Thymus (tissue), 14 donors: ENCODE measurements around the gene TXN2. TPM values are rescaled to one million over a fixed set of nuclear protein-coding genes. Genes with fewer than 3 reads are reported as not detected.
"Not testable (repeated sequence)": the region's sequence is repeated elsewhere in the genome, so short reads cannot be mapped to it uniquely, and the experiment has no call there.

Source experiments
- DNase-seq, 9 donors: peaks; one replicate each; pipeline ENCODE4 v3.0.0-alpha.2; 2013; ENCODE audit warnings: low spot score in 9 of 9, low read depth in 6 of 9, missing footprints in 1 of 9
- H3K27ac ChIP-seq, 2 donors: one replicate each; pipeline ENCODE4 v1.5.1; 2013; ENCODE audit warnings: control low read depth in 1 of 2, low read depth in 1 of 2, low read length in 1 of 2, mild to moderate bottlenecking in 1 of 2, moderate library complexity in 1 of 2
- H3K27me3 ChIP-seq, 2 donors: one replicate each; pipeline ENCODE4 v1.5.1; 2013; ENCODE audit warnings: low read length in 1 of 2; ENCODE audit not compliant: control insufficient read depth in 2 of 2, insufficient read depth in 1 of 2
- H3K36me3 ChIP-seq, 2 donors: one replicate each; pipeline ENCODE4 v1.5.1; 2013; ENCODE audit warnings: low read length in 1 of 2, mild to moderate bottlenecking in 1 of 2, moderate library complexity in 1 of 2; ENCODE audit not compliant: control insufficient read depth in 2 of 2, insufficient read depth in 2 of 2
- H3K4me1 ChIP-seq, 2 donors: one replicate each; pipeline ENCODE4 v1.5.1; 2013; ENCODE audit warnings: low read length in 2 of 2; ENCODE audit not compliant: control insufficient read depth in 2 of 2, insufficient read depth in 2 of 2
- H3K4me3 ChIP-seq, 2 donors: one replicate each; pipeline ENCODE4 v1.5.1; 2013; ENCODE audit warnings: low read length in 2 of 2, control low read depth in 1 of 2, mild to moderate bottlenecking in 1 of 2
- H3K9me3 ChIP-seq, 2 donors: one replicate each; pipeline ENCODE4 v1.5.1; 2013; ENCODE audit warnings: low read length in 1 of 2, mild to moderate bottlenecking in 1 of 2; ENCODE audit not compliant: control insufficient read depth in 2 of 2, insufficient read depth in 1 of 2
- WGBS: extraction: QIAGEN DNeasy Blood & Tissue Kit; methylation state at CpG from one replicate; pipeline ENCODE4 v1.1.7; 2013; 5-methylcytosine and 5-hydroxymethylcytosine counted together
- long read RNA-seq, 10 donors: transcript quantifications; one replicate each; lab custom pipeline, GENCODE V29; 2026
- polyA plus RNA-seq: library from polyadenylated mRNA; stranded (reverse); fragments of 200-250 nt; gene quantifications from one replicate; pipeline ENCODE4 v1.2.3, GENCODE V29; 2013
- total RNA-seq: library from RNA; stranded (reverse); fragments of 120-200 nt; gene quantifications from one replicate; pipeline ENCODE4 v1.2.4, GENCODE V29; 2013
- donor health status: healthy.

TXN2 gene
- total RNA-seq (40.7 TPM), polyA plus RNA-seq (68.7 TPM)
- long read RNA-seq, donor 1, partial matches to known transcripts: 0 of 2 reads
- long read RNA-seq, donor 1, other reads (novel, unspliced or antisense): 0 of 2 reads
- long read RNA-seq, donor 2, transcript TXN2-201 (4 exons, 1,736 nt): major isoform, 52 of 76 reads
- long read RNA-seq, donor 2, partial matches to known transcripts: 12 of 76 reads
- long read RNA-seq, donor 2, other reads (novel, unspliced or antisense): 5 of 76 reads
- long read RNA-seq, donor 3, transcript TXN2-201 (4 exons, 1,736 nt): major isoform, 54 of 114 reads
- long read RNA-seq, donor 3, transcript TXN2-204 (4 exons, 1,280 nt): minor isoform, 8 of 114 reads
- long read RNA-seq, donor 3, partial matches to known transcripts: 45 of 114 reads
- long read RNA-seq, donor 3, other reads (novel, unspliced or antisense): 5 of 114 reads
- long read RNA-seq, donor 4, transcript TXN2-201 (4 exons, 1,736 nt): major isoform, 19 of 21 reads
- long read RNA-seq, donor 4, partial matches to known transcripts: 0 of 21 reads
- long read RNA-seq, donor 4, other reads (novel, unspliced or antisense): 0 of 21 reads
- long read RNA-seq, donor 5, transcript TXN2-204 (4 exons, 1,280 nt): minor isoform, 7 of 135 reads
- long read RNA-seq, donor 5, transcript TXN2-201 (4 exons, 1,736 nt): major isoform, 80 of 135 reads
- long read RNA-seq, donor 5, partial matches to known transcripts: 44 of 135 reads
- long read RNA-seq, donor 5, other reads (novel, unspliced or antisense): 0 of 135 reads
- long read RNA-seq, donor 6, transcript TXN2-201 (4 exons, 1,736 nt): major isoform, 41 of 50 reads
- long read RNA-seq, donor 6, partial matches to known transcripts: 7 of 50 reads
- long read RNA-seq, donor 6, other reads (novel, unspliced or antisense): 0 of 50 reads
- long read RNA-seq, donor 7, transcript TXN2-201 (4 exons, 1,736 nt): major isoform, 48 of 60 reads
- long read RNA-seq, donor 7, partial matches to known transcripts: 10 of 60 reads
- long read RNA-seq, donor 7, other reads (novel, unspliced or antisense): 0 of 60 reads
- long read RNA-seq, donor 8, transcript TXN2-201 (4 exons, 1,736 nt): major isoform, 26 of 29 reads
- long read RNA-seq, donor 8, partial matches to known transcripts: 0 of 29 reads
- long read RNA-seq, donor 8, other reads (novel, unspliced or antisense): 0 of 29 reads
- long read RNA-seq, donor 9, transcript TXN2-201 (4 exons, 1,736 nt): major isoform, 20 of 32 reads
- long read RNA-seq, donor 9, partial matches to known transcripts: 7 of 32 reads
- long read RNA-seq, donor 9, other reads (novel, unspliced or antisense): 0 of 32 reads
- long read RNA-seq, donor 10, transcript TXN2-201 (4 exons, 1,736 nt): major isoform, 44 of 57 reads
- long read RNA-seq, donor 10, partial matches to known transcripts: 9 of 57 reads
- long read RNA-seq, donor 10, other reads (novel, unspliced or antisense): 0 of 57 reads

DNA sequence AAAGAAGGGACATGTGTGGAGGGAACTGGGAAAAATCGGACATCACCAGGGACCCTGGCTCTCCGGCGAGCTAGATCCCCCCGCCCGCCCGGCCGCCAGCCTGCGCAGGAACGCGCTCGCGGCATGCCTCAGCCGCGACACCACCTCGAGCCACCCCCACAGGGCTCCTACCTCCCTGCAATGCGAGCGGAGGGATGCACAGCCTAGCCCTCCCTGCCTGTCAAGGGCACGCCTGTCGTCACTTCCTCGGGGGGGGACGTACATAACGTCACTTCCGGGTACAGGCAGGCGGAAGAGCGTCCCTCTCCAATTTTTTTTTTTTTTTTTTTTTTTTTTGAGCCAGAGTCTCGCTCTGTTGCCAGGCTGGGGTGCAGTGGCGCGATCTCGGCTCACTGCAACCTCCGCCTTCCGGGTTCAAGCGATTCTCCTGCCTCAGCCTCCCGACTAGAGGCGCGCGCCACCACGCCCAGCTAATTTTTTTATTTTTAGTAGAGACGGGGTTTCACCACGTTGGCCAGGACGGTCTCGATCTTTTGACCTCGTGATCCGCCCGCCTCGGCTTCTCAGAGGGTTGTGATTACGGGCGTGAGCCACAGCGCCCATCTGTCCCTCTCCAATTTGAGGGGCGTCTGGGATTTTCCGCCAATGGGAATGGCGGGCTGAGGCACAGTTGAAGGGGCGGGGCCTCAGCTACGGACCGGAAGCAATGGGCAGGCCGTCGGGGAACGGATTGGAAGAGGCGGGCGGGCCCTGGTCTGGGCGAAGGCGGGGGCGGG is at the start of gene TXN2:
TSS of gene TXN2 (minus strand) at position 248 of the 776 bp plus-strand sequence. CDS start 803 bp downstream, outside the sequence.
- H3K9me3 ChIP-seq: peaks cover 0 to 4% of the 10 kb centered on the region in 2 donors
- under 1% methylated on average over 62 of the region's 62 CpGs for WGBS
- peaks cover 5 to 15% of the 10 kb centered on the region in 2 donors for H3K4me1 ChIP-seq

GRCh38 chr22:36528795-36529751 is 47.6 kb upstream of the TXN2 start, which contains the start of gene EIF3D:
Gene EIF3D (minus strand): TSS chr22:36529166. CDS start chr22:36526121, 3,045 bp downstream.
- Histone ChIP-seq H3K4me1 (peaks cover 10 to 17% of the 10 kb centered on the region in 2 donors), H3K27me3 (no peaks in the 10 kb centered on the region), H3K36me3 (peaks cover 26 to 31% of the 10 kb centered on the region in 2 donors), H3K4me3 (peak within 1 kb of the TSS; percentile 77 to 93), H3K27ac (peak within 1 kb of the TSS; percentile 94 to 100), H3K9me3 (peaks cover 0 to 4% of the 10 kb centered on the region in 2 donors)
- under 1% methylated on average over 82 of the region's 82 CpGs for WGBS
- DNase-seq: peak; percentile 98 to 100 (median 99)

More for the DNA sequence above, at the start of gene TXN2:
- H3K36me3 ChIP-seq: peaks cover 16 to 31% of the 10 kb centered on the region in 2 donors
- DNase-seq: peak; percentile 91 to 98 (median 95)
- H3K27me3 ChIP-seq: peaks cover 0 to 2% of the 10 kb centered on the region in 2 donors
- peak within 1 kb of the TSS; percentile 63 to 66 for H3K4me3 ChIP-seq
- H3K27ac ChIP-seq: peak within 1 kb of the TSS; percentile 99

DNA sequence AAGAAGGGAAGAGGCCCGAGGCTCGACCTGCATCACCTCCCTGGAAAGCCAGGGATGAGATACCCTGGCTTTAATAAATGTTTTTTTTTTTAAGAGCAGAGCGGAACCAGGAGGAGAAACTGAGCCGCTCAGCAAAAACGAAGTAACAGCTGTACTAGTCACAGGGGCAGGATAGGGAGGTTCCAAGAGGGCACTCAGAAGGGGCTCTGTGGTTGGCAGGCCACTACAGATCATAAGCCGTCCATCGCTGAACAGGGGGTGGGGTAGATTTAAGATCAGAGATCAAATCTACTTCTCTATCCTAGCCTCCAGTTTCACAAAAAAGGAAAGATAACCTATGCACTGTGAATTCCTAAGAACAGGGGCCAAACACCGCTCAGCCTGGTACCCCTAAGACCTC is 46.9 kb upstream of the TXN2 start:
- no peaks in the 10 kb centered on the region for H3K27me3 ChIP-seq
- H3K36me3 ChIP-seq: peaks cover 33 to 38% of the 10 kb centered on the region in 2 donors
- peak in 1 of 9 donors; percentile 13 for DNase-seq
- peak overlapping the region; percentile 91 to 94 for H3K27ac ChIP-seq
- 12% methylated on average over 8 of the region's 8 CpGs for WGBS
- H3K9me3 ChIP-seq: peaks cover 0 to 4% of the 10 kb centered on the region in 2 donors
- peak overlapping the region; percentile 77 to 93 for H3K4me3 ChIP-seq
- H3K4me1 ChIP-seq: peaks cover 10 to 17% of the 10 kb centered on the region in 2 donors

GRCh38 chr22:36522662-36523061 is 41.2 kb upstream of the TXN2 start:
- Histone ChIP-seq H3K36me3 (peaks cover 84 to 88% of the 10 kb centered on the region in 2 donors), H3K27me3 (no peaks in the 10 kb centered on the region), H3K4me3 (no peak overlapping the region), H3K27ac (no peak overlapping the region), H3K4me1 (peaks cover 3 to 4% of the 10 kb centered on the region in 2 donors), H3K9me3 (no peaks in the 10 kb centered on the region)
- 98% methylated on average over 6 of the region's 6 CpGs for WGBS
- no peak for DNase-seq

DNA sequence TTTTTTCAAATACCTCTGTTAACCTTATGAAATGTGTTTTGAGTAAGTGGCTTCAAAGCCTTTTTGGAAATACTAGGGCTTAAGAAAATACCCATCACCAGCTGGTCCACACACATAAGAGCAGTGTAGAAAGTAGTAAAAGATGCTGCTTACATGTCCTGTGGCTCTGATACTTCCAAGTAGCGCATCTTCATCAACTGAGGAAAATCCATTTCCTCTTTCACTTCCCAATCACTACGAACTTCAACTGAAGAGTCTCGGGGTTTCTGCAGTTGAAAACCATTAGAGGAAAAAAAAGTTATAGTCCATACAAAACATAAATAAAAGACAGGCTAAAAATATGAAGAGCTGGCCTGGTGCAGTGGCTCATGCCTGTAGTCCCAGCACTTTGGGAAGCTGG is 39.0 kb upstream of the TXN2 start:
- H3K9me3 ChIP-seq: no peaks in the 10 kb centered on the region
- WGBS: 96% methylated on average over 3 of the region's 3 CpGs
- H3K27me3 ChIP-seq: no peaks in the 10 kb centered on the region
- H3K27ac ChIP-seq: no peak overlapping the region
- H3K4me1 ChIP-seq: no peaks in the 10 kb centered on the region
- no peak overlapping the region for H3K4me3 ChIP-seq
- DNase-seq: no peak
- H3K36me3 ChIP-seq: peaks cover 92 to 93% of the 10 kb centered on the region in 2 donors

DNA sequence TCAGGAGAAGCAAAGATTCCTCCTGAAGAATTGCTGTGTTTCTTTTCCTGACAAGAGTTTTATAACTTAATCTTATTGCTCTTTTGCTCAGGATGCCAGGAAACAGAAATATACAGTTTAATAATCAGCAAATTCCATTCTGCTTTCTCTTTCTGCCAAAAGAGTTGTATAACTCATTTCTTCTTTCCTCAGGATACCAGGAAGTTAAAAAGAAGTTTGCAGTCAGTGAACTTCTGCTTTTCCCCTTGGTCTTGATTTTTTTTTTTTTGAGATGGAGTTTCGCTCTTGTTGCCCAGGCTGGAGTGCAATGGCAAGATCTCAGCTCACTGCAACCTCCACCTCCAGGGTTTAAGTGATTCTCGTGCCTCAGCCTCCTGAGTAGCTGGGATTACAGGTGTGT is 38.5 kb upstream of the TXN2 start:
- not testable (repeated sequence) for H3K27ac ChIP-seq, H3K9me3 ChIP-seq, H3K4me1 ChIP-seq, DNase-seq, H3K4me3 ChIP-seq, H3K27me3 ChIP-seq
- peaks cover 92 to 93% of the 10 kb centered on the region in 2 donors for H3K36me3 ChIP-seq
- WGBS: 95% methylated on average over 2 of the region's 2 CpGs

DNA sequence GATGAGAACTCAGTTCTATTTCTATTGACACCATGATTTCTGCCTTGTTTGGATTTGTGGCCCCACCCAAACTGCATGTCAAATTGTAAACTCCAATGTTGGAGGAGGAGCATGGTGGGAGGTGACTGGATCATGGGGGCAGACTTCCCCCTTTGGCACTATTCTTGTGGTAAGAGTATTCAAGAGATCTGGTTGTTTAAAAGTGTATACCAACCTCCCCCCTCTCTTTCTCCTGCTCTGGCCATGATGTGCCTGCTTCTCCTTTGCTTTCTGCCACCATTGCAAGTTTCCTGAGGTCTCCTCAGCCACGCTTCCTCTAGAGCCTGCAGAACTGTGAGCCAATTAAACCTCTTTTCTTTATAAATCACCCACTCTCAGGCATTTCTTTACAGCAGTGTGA is 33.3 kb upstream of the TXN2 start:
- no peaks in the 10 kb centered on the region for H3K27me3 ChIP-seq
- peaks cover 94 to 97% of the 10 kb centered on the region in 2 donors for H3K36me3 ChIP-seq
- no peak overlapping the region for H3K4me3 ChIP-seq
- H3K27ac ChIP-seq: no peak overlapping the region
- H3K4me1 ChIP-seq: no peaks in the 10 kb centered on the region
- H3K9me3 ChIP-seq: no peaks in the 10 kb centered on the region
- DNase-seq: no peak
- 98% methylated on average over 1 of the region's 1 CpG for WGBS
